Astrocyte of the cerebellum (primary cell): ENCODE data around the gene USB1.

Source experiments
- DNase-seq: peaks from one replicate; pipeline ENCODE4 v3.0.0-alpha.2; 2011; ENCODE audit warnings: low read depth
- H3K4me3 ChIP-seq: 2 replicates; pipeline ENCODE4 v1.5.1; 2011; ENCODE audit warnings: mild to moderate bottlenecking, low read depth, low read length, moderate library complexity
- in situ Hi-C: cut with HindIII; loops from 2 replicates; pipeline ENCODE4 v1.10.0; 2017; ENCODE audit warnings: low sequenced_read_pairs
- TF ChIP-seq, protein P1 (sequence below): IDR thresholded peaks from 2 replicates; pipeline ENCODE4 v1.5.1; 2012; ENCODE audit warnings: low read length, low read depth, moderate library complexity, mild to moderate bottlenecking; ENCODE audit errors: missing control alignments

The USB1 gene

DNA sequence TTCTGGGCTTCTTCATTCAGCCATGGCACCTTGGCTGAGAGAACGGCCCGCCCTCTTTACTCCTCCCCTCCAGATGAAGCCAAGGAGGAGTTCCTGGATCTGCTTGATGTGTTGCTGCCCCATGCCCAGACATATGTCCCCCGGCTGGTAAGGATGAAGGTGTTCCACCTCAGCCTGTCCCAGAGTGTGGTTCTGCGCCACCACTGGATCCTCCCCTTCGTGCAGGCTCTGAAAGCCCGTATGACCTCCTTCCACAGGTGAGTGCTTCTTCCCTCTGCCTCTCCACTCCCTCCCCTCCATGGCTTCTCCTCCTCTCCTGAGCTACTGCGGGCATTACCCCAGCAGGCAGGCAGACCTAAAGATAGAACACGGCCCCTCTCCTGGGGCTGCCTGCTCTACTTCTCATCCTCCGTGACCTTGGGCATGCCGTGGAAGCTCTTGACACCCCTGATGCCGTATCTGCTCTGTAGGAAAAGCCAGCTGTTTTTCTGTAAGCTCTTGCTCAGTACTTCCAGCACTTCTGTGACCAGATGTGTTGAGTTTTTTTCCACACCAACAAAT, 8.7 kb downstream of the USB1 start:
- TF ChIP-seq, protein P1, sequence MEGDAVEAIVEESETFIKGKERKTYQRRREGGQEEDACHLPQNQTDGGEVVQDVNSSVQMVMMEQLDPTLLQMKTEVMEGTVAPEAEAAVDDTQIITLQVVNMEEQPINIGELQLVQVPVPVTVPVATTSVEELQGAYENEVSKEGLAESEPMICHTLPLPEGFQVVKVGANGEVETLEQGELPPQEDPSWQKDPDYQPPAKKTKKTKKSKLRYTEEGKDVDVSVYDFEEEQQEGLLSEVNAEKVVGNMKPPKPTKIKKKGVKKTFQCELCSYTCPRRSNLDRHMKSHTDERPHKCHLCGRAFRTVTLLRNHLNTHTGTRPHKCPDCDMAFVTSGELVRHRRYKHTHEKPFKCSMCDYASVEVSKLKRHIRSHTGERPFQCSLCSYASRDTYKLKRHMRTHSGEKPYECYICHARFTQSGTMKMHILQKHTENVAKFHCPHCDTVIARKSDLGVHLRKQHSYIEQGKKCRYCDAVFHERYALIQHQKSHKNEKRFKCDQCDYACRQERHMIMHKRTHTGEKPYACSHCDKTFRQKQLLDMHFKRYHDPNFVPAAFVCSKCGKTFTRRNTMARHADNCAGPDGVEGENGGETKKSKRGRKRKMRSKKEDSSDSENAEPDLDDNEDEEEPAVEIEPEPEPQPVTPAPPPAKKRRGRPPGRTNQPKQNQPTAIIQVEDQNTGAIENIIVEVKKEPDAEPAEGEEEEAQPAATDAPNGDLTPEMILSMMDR = no peak
- H3K4me3 ChIP-seq = no peak overlapping the region
- in situ Hi-C loops = no loop called here
- no peak for DNase-seq

GRCh38 chr16:58010886-58011285, 9.7 kb downstream of the USB1 start:
- in situ Hi-C loops = no loop called here
- no peak for DNase-seq
- TF ChIP-seq, protein P1 = no peak
- H3K4me3 ChIP-seq = no peak overlapping the region

DNA sequence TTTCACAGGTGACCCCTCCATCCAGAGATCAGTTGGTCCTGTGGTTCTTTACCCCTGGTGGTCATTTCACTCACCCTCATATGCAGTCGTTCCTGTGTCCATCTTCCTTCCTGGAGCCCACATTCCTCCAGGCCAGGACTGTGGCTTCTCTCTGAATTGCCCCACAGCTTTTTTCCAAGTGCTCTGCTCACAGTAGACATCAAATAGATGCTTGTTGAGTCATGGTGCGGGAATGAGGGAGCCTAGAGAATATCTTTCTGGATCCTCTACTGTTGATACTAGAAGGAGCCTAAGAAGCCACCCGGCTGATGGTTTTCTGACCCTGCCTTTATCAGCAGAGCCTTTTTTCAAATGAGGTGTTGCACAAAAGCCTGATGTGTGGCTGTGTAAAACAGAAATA, 10.4 kb downstream of the USB1 start:
- TF ChIP-seq, protein P1 = no peak
- no peak overlapping the region for H3K4me3 ChIP-seq
- DNase-seq = peak; percentile 39

GRCh38 chr16:58012481-58012880, 11.3 kb downstream of the USB1 start:
- DNase-seq = no peak
- in situ Hi-C loops = no loop called here
- TF ChIP-seq, protein P1 = no peak
- H3K4me3 ChIP-seq = no peak overlapping the region

More for the DNA sequence above, 10.4 kb downstream of the USB1 start:
- in situ Hi-C loops = no loop called here

- in situ Hi-C loops = no loop called here
- TF ChIP-seq, protein P1 = no peak
- no peak for DNase-seq
- H3K4me3 ChIP-seq = no peak overlapping the region
Measured at GRCh38 chr16:58013201-58013956, 12.2 kb downstream of the USB1 start.

DNA sequence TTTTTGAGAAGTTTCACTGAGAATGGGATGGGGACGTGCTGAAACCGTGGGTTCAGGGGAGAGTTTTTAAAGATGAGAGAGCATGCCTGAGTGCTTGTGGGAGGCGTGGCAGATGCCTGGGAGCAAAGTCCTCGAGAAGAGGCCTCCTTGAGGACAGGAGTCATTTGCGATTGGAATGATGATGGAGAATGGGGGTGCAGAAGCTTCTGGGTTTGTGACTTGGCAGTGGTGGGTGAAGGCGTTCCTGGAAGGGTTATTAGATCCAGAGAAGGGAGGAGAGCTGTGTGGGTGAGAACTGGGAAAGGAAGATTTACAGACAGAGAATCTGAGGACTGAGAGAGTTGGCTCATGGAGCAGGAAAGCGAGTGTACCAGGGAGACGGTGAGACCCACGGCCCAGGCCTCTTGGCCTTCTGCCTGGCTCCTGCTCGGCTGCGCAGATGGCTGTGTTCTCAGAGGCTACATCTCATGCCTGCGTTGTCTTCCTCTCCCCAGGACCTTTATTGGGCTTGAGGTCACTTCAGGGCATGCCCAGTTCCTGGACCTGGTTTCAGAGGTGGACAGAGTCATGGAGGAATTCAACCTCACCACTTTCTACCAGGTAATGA, 15.7 kb downstream of the USB1 start:
- no peak for DNase-seq
- in situ Hi-C loops = no loop called here
- TF ChIP-seq, protein P1 = no peak

More for the DNA sequence above, 15.7 kb downstream of the USB1 start:
- H3K4me3 ChIP-seq = no peak overlapping the region
